Endothelial cell of umbilical vein (primary cell): ENCODE measurements around the gene PPM1H. TPM values are rescaled to one million over a fixed set of nuclear protein-coding genes. Genes with fewer than 3 reads are reported as not detected.

Source experiments
- BruUV-seq: library from RNA; stranded (reverse); fragments of 400-500 nt; replicated peaks from 2 replicates; lab custom pipeline; 2021; lab: Mats Ljungman, UMichigan
- CTCF ChIA-PET: fragments of 300-600, 350-600 bp; sonication (Branson Sonifier 250); formaldehyde crosslinking; loops from one replicate; lab custom pipeline; 2021; ENCODE audit warnings: antibody characterized with exemption, inconsistent platforms; lab: Charles Lee
- POLR2A ChIA-PET: fragments of 300-600, 350-600 bp; sonication (Branson Sonifier 250); formaldehyde crosslinking; loops from one replicate; lab custom pipeline; 2021; ENCODE audit warnings: antibody characterized with exemption, inconsistent platforms; lab: Charles Lee
- DNase-seq: peaks from one replicate; pipeline ENCODE4 v3.0.0-alpha.2; 2011; ENCODE audit warnings: low read depth, low spot score
- FAIRE-seq: peaks from 2 replicates; lab custom pipeline; 2011; peaks lifted over from hg19 to GRCh38; lab: Jason Lieb, UNC
- H2AFZ ChIP-seq: 2 replicates; pipeline ENCODE4 v1.6.0; 2012; ENCODE audit warnings: low read depth, low read length, control low read depth, inconsistent platforms
- H3K27ac ChIP-seq: 2 replicates; pipeline ENCODE4 v1.5.1; 2011; ENCODE audit warnings: low read depth, mild to moderate bottlenecking, control low read depth, low read length, moderate library complexity; ENCODE audit not compliant: insufficient read depth
- H3K27me3 ChIP-seq, 2 experiments: 2 replicates each; pipeline versions ENCODE4 v1.6.0 to v1.6.1; 2011; ENCODE audit warnings: low read length in 2 of 2, mixed read lengths in 1 of 2; ENCODE audit not compliant: control insufficient read depth in 2 of 2, insufficient read depth in 2 of 2
- H3K36me3 ChIP-seq, 2 experiments: 2 replicates in 1 of 2; 3 replicates in 1 of 2; pipeline ENCODE4 v1.5.1; 2011; ENCODE audit warnings: low read length in 2 of 2, mild to moderate bottlenecking in 1 of 2, moderate library complexity in 1 of 2; ENCODE audit not compliant: control insufficient read depth in 2 of 2, insufficient read depth in 2 of 2; ENCODE audit errors: extremely low read depth in 1 of 2
- H3K4me1 ChIP-seq: 3 replicates; pipeline ENCODE4 v1.5.1; 2011; ENCODE audit warnings: mild to moderate bottlenecking, low read length; ENCODE audit not compliant: control insufficient read depth, insufficient read depth; ENCODE audit errors: extremely low read depth
- H3K4me2 ChIP-seq: 2 replicates; pipeline ENCODE4 v1.6.1; 2011; ENCODE audit warnings: low read length, control low read depth, mixed read lengths; ENCODE audit not compliant: insufficient read depth
- H3K4me3 ChIP-seq, 3 experiments: fragments of 200-600 bp in 1 of 3; sonication (generic), shearing (Covaris generic) in 1 of 3; replicated peaks in 1 of 3; 2 replicates each; pipeline ENCODE4 v1.5.1; 2011 to 2016; ENCODE audit warnings: control low read depth in 3 of 3, low read length in 3 of 3, mild to moderate bottlenecking in 2 of 3, inconsistent platforms in 1 of 3, low read depth in 1 of 3, moderate library complexity in 1 of 3; ENCODE audit not compliant: insufficient read depth in 1 of 3
- H3K79me2 ChIP-seq: 2 replicates; pipeline ENCODE4 v1.6.0; 2012; ENCODE audit warnings: low read length, inconsistent platforms; ENCODE audit not compliant: control insufficient read depth, insufficient read depth
- H3K9ac ChIP-seq: replicated peaks from 2 replicates; pipeline ENCODE3; 2011; ENCODE audit warnings: low read length, control low read depth; ENCODE audit not compliant: insufficient read depth; ENCODE audit errors: extremely low read depth
- H3K9me1 ChIP-seq: replicated peaks from 3 replicates; pipeline ENCODE4 v1.6.0; 2011; ENCODE audit warnings: mild to moderate bottlenecking, low read length; ENCODE audit not compliant: control insufficient read depth, insufficient read depth; ENCODE audit errors: extremely low read depth
- H3K9me3 ChIP-seq: replicated peaks from 2 replicates; pipeline ENCODE4 v1.5.1; 2012; ENCODE audit warnings: low read length, inconsistent platforms; ENCODE audit not compliant: control insufficient read depth, insufficient read depth
- H4K20me1 ChIP-seq: replicated peaks from 2 replicates; pipeline ENCODE3; 2011; ENCODE audit warnings: mild to moderate bottlenecking, low read length; ENCODE audit not compliant: control insufficient read depth, insufficient read depth; ENCODE audit errors: extremely low read depth
- EZH2 ChIP-seq: IDR thresholded peaks from 2 replicates; pipeline ENCODE4 v1.6.1; 2012; ENCODE audit warnings: borderline replicate concordance, low read depth, mild to moderate bottlenecking, moderate library complexity, low read length, inconsistent platforms; ENCODE audit not compliant: severe bottlenecking
- FOS ChIP-seq: IDR thresholded peaks from 2 replicates; pipeline ENCODE4 v1.6.1; 2011; ENCODE audit warnings: mild to moderate bottlenecking, low read length, moderate library complexity, borderline replicate concordance; ENCODE audit not compliant: insufficient read depth
- GATA2 ChIP-seq: IDR thresholded peaks from 2 replicates; pipeline ENCODE4 v1.7.0; 2011; ENCODE audit warnings: low read depth, mild to moderate bottlenecking, moderate library complexity, mixed read lengths, low read length; ENCODE audit not compliant: insufficient read length, insufficient read depth
- JUN ChIP-seq: IDR thresholded peaks from 2 replicates; pipeline ENCODE4 v1.6.1; 2011; ENCODE audit warnings: borderline replicate concordance, low read depth; ENCODE audit not compliant: insufficient read length, insufficient read depth
- MYC ChIP-seq: IDR thresholded peaks from one replicate; pipeline ENCODE4 v1.6.1; 2011; ENCODE audit warnings: mild to moderate bottlenecking, low read depth, low read length
- POLR2A ChIP-seq: IDR thresholded peaks from 2 replicates; pipeline ENCODE4 v1.6.1; 2012; ENCODE audit warnings: low read depth, mild to moderate bottlenecking, control low read depth, low read length
- POLR2AphosphoS5 ChIP-seq: IDR thresholded peaks from 2 replicates; pipeline ENCODE4 v1.6.1; 2012; ENCODE audit warnings: low read depth, mild to moderate bottlenecking, control low read depth, low read length, moderate library complexity; ENCODE audit not compliant: insufficient read depth
- dilution Hi-C: fragments of 300-500 bp; cut with MboI; formaldehyde crosslinking; loops from one replicate; pipeline ENCODE4 v1.15.0; 2019; ENCODE audit warnings: low sequenced_read_pairs; ENCODE audit not compliant: extremely low pct_ligation_motif_present
- intact Hi-C: fragments of 100-400 bp; cut with micrococcal nuclease; formaldehyde crosslinking; loops from one replicate; pipeline ENCODE4 v1.10.0; 2022
- polyA plus RNA-seq, 4 experiments: library from polyadenylated mRNA; depleted of rRNA in 3 of 4; stranded (reverse) in 3 of 4; unstranded in 1 of 4; fragments of >200 nt; gene quantifications; 2 replicates each; pipeline versions ENCODE4 v1.2.1 to v1.2.3, GENCODE V29; 2011 to 2012; ENCODE audit warnings: missing spikeins in 1 of 4
- total RNA-seq: library from RNA; stranded (reverse); gene quantifications from 2 replicates; pipeline ENCODE4 v1.2.3, GENCODE V29; 2021
- TF ChIP-seq, protein P1 (sequence below), 2 donors: IDR thresholded peaks; 1 replicate in 1 of 2; 2 replicates in 1 of 2; pipeline ENCODE4 v1.5.1; 2011; ENCODE audit warnings: low read length in 2 of 2, mild to moderate bottlenecking in 2 of 2, moderate library complexity in 2 of 2, control low read depth in 1 of 2, inconsistent platforms in 1 of 2, low read depth in 1 of 2; ENCODE audit not compliant: insufficient read depth in 1 of 2; ENCODE audit errors: extremely low read depth in 1 of 2
- TF ChIP-seq, protein P2 (sequence below): IDR thresholded peaks from 2 replicates; pipeline ENCODE4 v1.6.1; 2011; ENCODE audit not compliant: insufficient read depth, insufficient read length

The PPM1H gene
- total and polyA plus RNA-seq, 2 donors (not counting 3 experiments of a cell fraction or from before 2014, with no cell fraction given) = 1.0 to 7.2 TPM

DNA sequence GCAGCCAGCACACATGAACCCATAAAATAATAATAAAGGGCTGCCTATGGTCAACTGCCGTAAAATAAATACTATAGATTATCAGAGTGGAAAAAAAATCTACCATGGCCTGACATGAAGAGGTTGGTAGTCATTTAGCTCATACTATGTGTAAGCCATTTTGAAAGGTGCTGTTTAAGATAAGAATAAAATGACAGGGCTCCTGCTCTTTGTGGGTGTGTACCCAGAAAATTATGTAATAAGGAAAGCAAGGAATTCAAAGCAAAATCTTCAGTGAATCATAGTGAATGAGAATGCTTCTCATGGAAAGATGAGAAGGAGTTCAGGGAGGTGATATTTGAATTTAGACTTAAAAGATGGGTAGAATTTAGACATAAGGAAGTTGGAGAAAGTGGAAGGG is 42.9 kb upstream of the PPM1H start:
- ChIA-PET POLR2A (no interaction called here), CTCF (no interaction called here)
- intact Hi-C loops = no loop called here
- H3K27me3 ChIP-seq = no peaks in the 10 kb centered on the region
- no TSS peak for BruUV-seq
- TF ChIP-seq, protein P1, sequence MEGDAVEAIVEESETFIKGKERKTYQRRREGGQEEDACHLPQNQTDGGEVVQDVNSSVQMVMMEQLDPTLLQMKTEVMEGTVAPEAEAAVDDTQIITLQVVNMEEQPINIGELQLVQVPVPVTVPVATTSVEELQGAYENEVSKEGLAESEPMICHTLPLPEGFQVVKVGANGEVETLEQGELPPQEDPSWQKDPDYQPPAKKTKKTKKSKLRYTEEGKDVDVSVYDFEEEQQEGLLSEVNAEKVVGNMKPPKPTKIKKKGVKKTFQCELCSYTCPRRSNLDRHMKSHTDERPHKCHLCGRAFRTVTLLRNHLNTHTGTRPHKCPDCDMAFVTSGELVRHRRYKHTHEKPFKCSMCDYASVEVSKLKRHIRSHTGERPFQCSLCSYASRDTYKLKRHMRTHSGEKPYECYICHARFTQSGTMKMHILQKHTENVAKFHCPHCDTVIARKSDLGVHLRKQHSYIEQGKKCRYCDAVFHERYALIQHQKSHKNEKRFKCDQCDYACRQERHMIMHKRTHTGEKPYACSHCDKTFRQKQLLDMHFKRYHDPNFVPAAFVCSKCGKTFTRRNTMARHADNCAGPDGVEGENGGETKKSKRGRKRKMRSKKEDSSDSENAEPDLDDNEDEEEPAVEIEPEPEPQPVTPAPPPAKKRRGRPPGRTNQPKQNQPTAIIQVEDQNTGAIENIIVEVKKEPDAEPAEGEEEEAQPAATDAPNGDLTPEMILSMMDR (IDR thresholded peaks at IDR 0.05; ENCODE audit: extremely low read depth in 1 of 2, insufficient read depth in 1 of 2, low read depth in 1 of 2, low read length in 2 of 2) = no peak
- no peak overlapping the region for H3K4me2 ChIP-seq
- no peaks in the 10 kb centered on the region for H3K9me3 ChIP-seq
- H3K4me3 ChIP-seq = no peak overlapping the region
- no peaks in the 10 kb centered on the region for H3K36me3 ChIP-seq
- H4K20me1 ChIP-seq = no peaks in the 10 kb centered on the region
- dilution Hi-C loops = no loop called here
- no peak for DNase-seq
- FAIRE-seq = no peak
- H3K79me2 ChIP-seq = no peaks in the 10 kb centered on the region
- no peak overlapping the region for H2AFZ ChIP-seq
- no peak overlapping the region for H3K9ac ChIP-seq
- no peaks in the 10 kb centered on the region for H3K9me1 ChIP-seq
- H3K4me1 ChIP-seq = no peaks in the 10 kb centered on the region
- no peak overlapping the region for H3K27ac ChIP-seq

DNA sequence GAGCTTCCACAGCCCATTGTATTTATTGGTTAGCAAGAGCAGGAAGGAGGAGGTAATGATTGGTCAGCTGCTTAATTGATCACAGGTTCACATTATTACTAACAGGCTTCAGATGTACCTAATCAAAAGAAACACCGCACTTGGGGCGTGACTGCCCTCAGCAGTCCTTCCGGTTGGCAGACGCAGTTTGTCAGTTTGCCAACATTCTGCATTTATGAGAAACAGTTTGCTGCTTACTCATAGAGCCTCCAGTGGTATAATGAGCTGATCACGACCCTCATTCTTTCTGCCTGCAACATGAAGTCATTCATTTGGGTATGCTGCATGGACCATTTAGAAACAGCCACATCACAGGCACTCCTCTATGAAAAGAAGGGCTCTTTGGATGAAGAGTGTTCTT is 42.5 kb upstream of the PPM1H start:
- Histone ChIP-seq H3K27me3 (peaks cover 0 to 2% of the 10 kb centered on the region in 2 experiments), H3K79me2 (no peaks in the 10 kb centered on the region), H3K9me1 (no peaks in the 10 kb centered on the region), H3K4me2 (no peak overlapping the region), H3K36me3 (no peaks in the 10 kb centered on the region), H3K4me1 (no peaks in the 10 kb centered on the region), H3K9ac (no peak overlapping the region), H2AFZ (no peak overlapping the region), H4K20me1 (no peaks in the 10 kb centered on the region), H3K27ac (no peak overlapping the region), H3K9me3 (no peaks in the 10 kb centered on the region), H3K4me3 (no peak overlapping the region)
- dilution Hi-C loops (no loop called here), intact Hi-C loops (no loop called here)
- DNase-seq (no peak), FAIRE-seq (no peak)
- no peak for TF ChIP-seq GATA2
- TF ChIP-seq, protein P2, sequence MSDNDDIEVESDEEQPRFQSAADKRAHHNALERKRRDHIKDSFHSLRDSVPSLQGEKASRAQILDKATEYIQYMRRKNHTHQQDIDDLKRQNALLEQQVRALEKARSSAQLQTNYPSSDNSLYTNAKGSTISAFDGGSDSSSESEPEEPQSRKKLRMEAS = no peak
- TF ChIP-seq JUN = no peak
- no peak for TF ChIP-seq FOS
- no peak for TF ChIP-seq POLR2AphosphoS5
- no peak for TF ChIP-seq MYC
- no peak for TF ChIP-seq EZH2
- TF ChIP-seq POLR2A = no peak
- TF ChIP-seq, protein P1 (IDR thresholded peaks at IDR 0.05; ENCODE audit: extremely low read depth in 1 of 2, insufficient read depth in 1 of 2, low read depth in 1 of 2, low read length in 2 of 2) = no peak
- CTCF ChIA-PET = no interaction called here
- POLR2A ChIA-PET = no interaction called here
- BruUV-seq = no TSS peak
